K562 (cell line): ENCODE results near the gene ZNF618. TPM values are rescaled to one million over a fixed set of nuclear protein-coding genes. Genes with fewer than 3 reads are reported as not detected.

Source experiments
- ATAC-seq: fragments of 200-7000 bp; cut with Tn5 transposase; 3 replicates; pipeline ENCODE4 v1.9.1; 2020; ENCODE audit warnings: moderate library complexity
- BruUV-seq: library from RNA; stranded (reverse); fragments of 400-500 nt; replicated peaks from 2 replicates; lab custom pipeline; 2021; lab: Mats Ljungman, UMichigan
- CTCF ChIA-PET: fragments of 300-600 bp; formaldehyde crosslinking; extraction: SDS; loops from one replicate; lab custom pipeline; 2021; ENCODE audit warnings: low intra/inter-chr PET ratio; lab: Yijun Ruan, JAX
- POLR2A ChIA-PET: fragments of 300-600, 350-650 bp; sonication (Branson Sonifier 250); formaldehyde crosslinking; extraction: SDS; loops from one replicate; lab custom pipeline; 2021; ENCODE audit warnings: antibody characterized with exemption, inconsistent platforms; lab: Yijun Ruan, JAX
- DNase-seq, 4 experiments: peaks; one replicate each; pipeline versions ENCODE4 v3.0.0 to v3.0.0-alpha.2; 2011 to 2018; ENCODE audit warnings: low spot score in 3 of 4, mixed read lengths in 3 of 4; ENCODE audit errors: extremely low read depth in 1 of 4
- FAIRE-seq: peaks from 2 replicates; lab custom pipeline; 2011; peaks lifted over from hg19 to GRCh38; lab: Jason Lieb, UNC
- H2AFZ ChIP-seq: 2 replicates; pipeline ENCODE4 v1.6.0; 2011; ENCODE audit warnings: low read depth, low read length, control low read depth, inconsistent platforms
- H3K27ac ChIP-seq: fragments of 200-600 bp; 3 replicates; pipeline ENCODE4 v1.8.0; 2011; ENCODE audit warnings: low read depth, mild to moderate bottlenecking, control low read depth, inconsistent platforms, low read length, moderate library complexity, mixed read lengths; ENCODE audit errors: extremely low read depth
- H3K27me3 ChIP-seq, 2 experiments: fragments of 300-600 bp in 1 of 2; 2 replicates in 1 of 2; 3 replicates in 1 of 2; pipeline versions ENCODE4 v1.6.0 to v1.8.0; 2011; ENCODE audit warnings: inconsistent platforms in 2 of 2, low read length in 2 of 2, mild to moderate bottlenecking in 1 of 2, mixed read lengths in 1 of 2, moderate library complexity in 1 of 2; ENCODE audit not compliant: control insufficient read depth in 2 of 2, insufficient read depth in 2 of 2
- H3K36me3 ChIP-seq: fragments of 300-600 bp; 3 replicates; pipeline ENCODE4 v1.8.0; 2011; ENCODE audit warnings: mild to moderate bottlenecking, low read length, inconsistent platforms; ENCODE audit not compliant: control insufficient read depth, insufficient read depth
- H3K4me1 ChIP-seq, 2 experiments: fragments of 200-600 bp in 1 of 2; replicated peaks in 1 of 2; 2 replicates in 1 of 2; 3 replicates in 1 of 2; pipeline versions ENCODE4 v1.5.1 to v1.8.0; 2011; ENCODE audit warnings: inconsistent platforms in 2 of 2, low read length in 2 of 2, mild to moderate bottlenecking in 1 of 2, mixed read lengths in 1 of 2, moderate library complexity in 1 of 2; ENCODE audit not compliant: control insufficient read depth in 2 of 2, insufficient read depth in 2 of 2
- H3K4me2 ChIP-seq: 2 replicates; pipeline ENCODE4 v1.6.1; 2011; ENCODE audit warnings: low read length, control low read depth, inconsistent platforms, mixed read lengths; ENCODE audit not compliant: insufficient read depth
- H3K4me3 ChIP-seq: fragments of 200-600 bp; sonication (generic), shearing (Covaris generic); 2 replicates; pipeline ENCODE4 v1.5.1; 2016; ENCODE audit warnings: control low read depth, inconsistent platforms
- H3K79me2 ChIP-seq: fragments of 200-600 bp; 3 replicates; pipeline ENCODE4 v1.8.0; 2011; ENCODE audit warnings: low read length, inconsistent platforms; ENCODE audit not compliant: control insufficient read depth, insufficient read depth
- H3K9ac ChIP-seq, 2 experiments: 2 replicates each; pipeline versions ENCODE4 v1.6.0 to v1.6.1; 2011; ENCODE audit warnings: low read depth in 2 of 2, low read length in 2 of 2, control low read depth in 1 of 2, inconsistent platforms in 1 of 2, mild to moderate bottlenecking in 1 of 2, mixed read lengths in 1 of 2; ENCODE audit not compliant: insufficient read depth in 1 of 2
- H3K9me1 ChIP-seq: one replicate; pipeline ENCODE4 v1.6.0; 2011; ENCODE audit warnings: inconsistent platforms, mild to moderate bottlenecking, low read length, moderate library complexity; ENCODE audit not compliant: control insufficient read depth, insufficient read depth
- H3K9me3 ChIP-seq: replicated peaks from 2 replicates; pipeline ENCODE4 v1.5.1; 2011; ENCODE audit warnings: low read depth, low read length, inconsistent platforms; ENCODE audit not compliant: control insufficient read depth, insufficient read depth
- H4K20me1 ChIP-seq: replicated peaks from 2 replicates; pipeline ENCODE4 v1.6.1; 2011; ENCODE audit warnings: low read length, inconsistent platforms, mixed read lengths; ENCODE audit not compliant: control insufficient read depth, insufficient read depth
- FOSL1 ChIP-seq: fragments of 200-800 bp; sonication (Bioruptor generic); conservative IDR thresholded peaks from 2 replicates; pipeline ENCODE4 v1.6.1; 2016; ENCODE audit warnings: missing genetic modification characterization, missing compliant biosample characterization
- NELFE ChIP-seq: IDR thresholded peaks from 2 replicates; pipeline ENCODE4 v1.6.1; 2011; ENCODE audit warnings: mild to moderate bottlenecking; ENCODE audit not compliant: insufficient read depth, insufficient read length
- USF2 ChIP-seq: sonication (generic); formaldehyde crosslinking; IDR thresholded peaks from 2 replicates; pipeline ENCODE4 v1.5.0; 2020; ENCODE audit warnings: missing genetic modification reagents
- ZFP30 ChIP-seq: fragments of 250-450 bp; sonication (Bioruptor Pico); IDR thresholded peaks from 2 replicates; pipeline ENCODE4 v1.8.0; 2022; ENCODE audit warnings: moderate library complexity, mild to moderate bottlenecking, inconsistent platforms, borderline replicate concordance
- WGBS: fragments of 100-300 bp; shearing (Covaris generic); methylation state at CpG from one replicate; pipeline ENCODE4 v1.1.6; 2016; ENCODE audit warnings: low coverage, mixed read lengths; ENCODE audit not compliant: insufficient coverage; ENCODE audit errors: missing lambda C conversion rate; 5-methylcytosine and 5-hydroxymethylcytosine counted together
- in situ Hi-C: fragments of 300-500 bp; cut with MboI; formaldehyde crosslinking; loops from 4 replicates; pipeline ENCODE4 v1.15.0; 2018; ENCODE audit warnings: inconsistent platforms, mixed read lengths
- intact Hi-C: fragments of 100-400 bp; cut with micrococcal nuclease; formaldehyde crosslinking; loops from 2 replicates; pipeline ENCODE4 v1.14.2; 2022
- polyA plus RNA-seq, 8 experiments: library from polyadenylated mRNA; depleted of rRNA in 4 of 8; stranded (reverse) in 5 of 8; unstranded in 3 of 8; fragments of >200 nt; fragmentation: Nextera tagmentation in 2 of 8; fragmentation: Illumina TruSeq in 1 of 8; extraction: Ambion mirVana in 2 of 8; extraction: Trizol in 1 of 8; gene quantifications; 2 replicates each; pipeline versions ENCODE4 v1.2.1 to v1.2.3, GENCODE V29; 2011 to 2014; ENCODE audit warnings: inconsistent platforms in 1 of 8, missing spikeins in 1 of 8
- total RNA-seq, 7 experiments: library from RNA; depleted of rRNA in 6 of 7; stranded (reverse); fragments of >200 nt in 6 of 7; fragmentation: Illumina TruSeq in 2 of 7; extraction: Trizol in 2 of 7; gene quantifications; 2 replicates each; pipeline versions ENCODE4 v1.2.1 to v1.2.3, GENCODE V29; 2011 to 2021; ENCODE audit warnings: low replicate concordance in 1 of 7

Gene ZNF618
- total and polyA plus RNA-seq, 9 of the 15 experiments (the other 6 are each of a cell fraction or from before 2014, with no cell fraction given) = 0.08 to 13.7 (median 3.4) TPM

GRCh38 chr9:114053246-114054005, 177.3 kb downstream of the ZNF618 start:
- FAIRE-seq (no peak), DNase-seq (no peak), ATAC-seq (no peak)
- in situ Hi-C loops (no loop called here), intact Hi-C loops (no loop called here)
- BruUV-seq = no TSS peak
- Histone ChIP-seq H3K4me2 (no peak overlapping the region), H3K27ac (no peak overlapping the region), H3K36me3 (peaks cover 9% of the 10 kb centered on the region; the same call in 2 of the 3 replicates), H3K9me1 (no peaks in the 10 kb centered on the region), H3K4me3 (no peak overlapping the region), H4K20me1 (peaks cover 3% of the 10 kb centered on the region; the same call in 1 of the 2 replicates), H2AFZ (no peak overlapping the region), H3K9me3 (no peaks in the 10 kb centered on the region), H3K79me2 (no peaks in the 10 kb centered on the region), H3K9ac (no peak overlapping the region; a peak in 1 of 4 replicates), H3K27me3 (peaks cover 0 to 20% of the 10 kb centered on the region in 2 experiments; a peak in 2 of 5 replicates), H3K4me1 (no peaks in the 10 kb centered on the region)
- 18% methylated on average over 8 of the region's 8 CpGs for WGBS
- ChIA-PET CTCF (no interaction called here), POLR2A (no interaction called here)
- TF ChIP-seq NELFE (no peak), ZFP30 (CRISPR knock-in tag) (no peak), USF2 (CRISPR knock-in tag) (no peak), FOSL1 (tag) (no peak)
